ENCODE data around the gene SYT5.

DNA sequence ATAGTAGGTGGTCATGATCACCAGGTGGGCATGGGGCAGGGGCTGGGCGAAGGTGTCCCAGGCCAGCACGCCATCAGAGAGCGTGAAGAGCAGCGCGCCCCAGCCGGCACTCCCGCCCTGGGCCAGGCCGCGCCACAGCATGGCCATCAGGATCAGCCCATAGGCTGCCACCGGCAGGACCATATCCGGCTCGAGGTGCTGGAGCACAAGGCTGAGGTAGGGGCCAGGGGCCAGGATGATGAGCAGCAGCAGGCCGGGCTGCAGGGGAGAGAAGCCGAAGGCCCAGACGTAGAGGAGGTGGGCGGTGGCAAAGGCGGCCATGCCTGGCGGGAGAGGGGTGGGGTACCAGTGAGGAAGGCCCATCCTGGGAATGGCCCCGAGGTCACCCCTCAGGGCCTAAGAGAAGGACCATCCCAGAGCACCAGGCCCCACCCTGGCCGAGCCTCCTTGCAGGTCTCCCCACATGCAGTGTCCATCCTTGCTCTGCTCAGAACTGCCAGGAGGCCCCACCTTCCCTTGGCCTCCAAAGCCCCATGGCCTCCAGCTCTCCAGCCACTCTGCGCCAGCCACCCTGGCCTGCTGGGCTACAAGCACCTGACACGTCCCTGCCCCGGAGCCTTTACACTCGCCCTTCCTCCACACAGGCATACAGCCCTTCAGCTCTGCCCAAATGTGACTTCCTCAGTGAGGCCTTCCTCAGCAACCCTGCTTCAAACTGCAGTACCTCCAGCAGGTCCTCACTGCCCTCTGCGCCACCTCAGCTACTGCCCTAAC, 47.3 kb upstream of the SYT5 start:
- TF ChIP-seq, protein P1, sequence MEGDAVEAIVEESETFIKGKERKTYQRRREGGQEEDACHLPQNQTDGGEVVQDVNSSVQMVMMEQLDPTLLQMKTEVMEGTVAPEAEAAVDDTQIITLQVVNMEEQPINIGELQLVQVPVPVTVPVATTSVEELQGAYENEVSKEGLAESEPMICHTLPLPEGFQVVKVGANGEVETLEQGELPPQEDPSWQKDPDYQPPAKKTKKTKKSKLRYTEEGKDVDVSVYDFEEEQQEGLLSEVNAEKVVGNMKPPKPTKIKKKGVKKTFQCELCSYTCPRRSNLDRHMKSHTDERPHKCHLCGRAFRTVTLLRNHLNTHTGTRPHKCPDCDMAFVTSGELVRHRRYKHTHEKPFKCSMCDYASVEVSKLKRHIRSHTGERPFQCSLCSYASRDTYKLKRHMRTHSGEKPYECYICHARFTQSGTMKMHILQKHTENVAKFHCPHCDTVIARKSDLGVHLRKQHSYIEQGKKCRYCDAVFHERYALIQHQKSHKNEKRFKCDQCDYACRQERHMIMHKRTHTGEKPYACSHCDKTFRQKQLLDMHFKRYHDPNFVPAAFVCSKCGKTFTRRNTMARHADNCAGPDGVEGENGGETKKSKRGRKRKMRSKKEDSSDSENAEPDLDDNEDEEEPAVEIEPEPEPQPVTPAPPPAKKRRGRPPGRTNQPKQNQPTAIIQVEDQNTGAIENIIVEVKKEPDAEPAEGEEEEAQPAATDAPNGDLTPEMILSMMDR (IDR thresholded peaks at IDR 0.05 in 2 of 3, conservative IDR thresholded peaks at IDR 0.05 in 1 of 3; ENCODE audit: borderline replicate concordance in 1 of 3, insufficient read depth in 1 of 3, low read depth in 2 of 3, low read length in 2 of 3): no peak
- TF ChIP-seq, protein P2, sequence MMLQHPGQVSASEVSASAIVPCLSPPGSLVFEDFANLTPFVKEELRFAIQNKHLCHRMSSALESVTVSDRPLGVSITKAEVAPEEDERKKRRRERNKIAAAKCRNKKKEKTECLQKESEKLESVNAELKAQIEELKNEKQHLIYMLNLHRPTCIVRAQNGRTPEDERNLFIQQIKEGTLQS (IDR thresholded peaks at IDR 0.05): no peak
- no peak for TF ChIP-seq JUND (IDR thresholded peaks at IDR 0.05)
- TF ChIP-seq, protein P3, sequence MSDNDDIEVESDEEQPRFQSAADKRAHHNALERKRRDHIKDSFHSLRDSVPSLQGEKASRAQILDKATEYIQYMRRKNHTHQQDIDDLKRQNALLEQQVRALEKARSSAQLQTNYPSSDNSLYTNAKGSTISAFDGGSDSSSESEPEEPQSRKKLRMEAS (IDR thresholded peaks at IDR 0.05): no peak
- TF ChIP-seq ZNF274 (IDR thresholded peaks at IDR 0.05; ENCODE audit: low read depth, low read length): no peak
